GM18868 (cell line): ENCODE measurements around the gene CHKA.

Experiments used
- ATAC-seq: cut with Tn5 transposase; IDR thresholded peaks from one replicate; pipeline ENCODE4 v1.9.1; 2021; ENCODE audit warnings: mild to moderate bottlenecking, moderate library complexity; ENCODE audit not compliant: unreplicated experiment

CHKA gene

DNA sequence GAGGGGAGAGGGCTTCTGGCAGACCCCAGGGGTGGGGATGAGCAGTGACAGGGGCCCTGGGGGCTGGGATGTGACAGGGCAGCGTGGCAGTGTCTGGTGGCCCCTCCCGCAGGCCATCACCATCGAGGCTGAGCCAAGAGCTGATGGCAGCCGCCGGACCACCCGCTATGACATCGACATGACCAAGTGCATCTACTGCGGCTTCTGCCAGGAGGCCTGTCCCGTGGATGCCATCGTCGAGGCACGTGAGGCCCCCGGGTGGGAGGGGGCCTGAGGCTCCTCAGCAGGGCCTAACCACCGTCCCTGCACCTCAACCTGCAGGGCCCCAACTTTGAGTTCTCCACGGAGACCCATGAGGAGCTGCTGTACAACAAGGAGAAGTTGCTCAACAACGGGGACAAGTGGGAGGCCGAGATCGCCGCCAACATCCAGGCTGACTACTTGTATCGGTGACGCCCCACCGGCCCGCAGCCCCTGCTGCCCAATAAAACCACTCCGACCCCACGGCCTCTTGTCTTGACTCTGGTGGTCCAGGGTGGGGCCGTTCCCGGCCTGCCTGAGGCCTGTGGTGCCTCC, 85.0 kb downstream of the CHKA start:
- ATAC-seq = no peak

DNA sequence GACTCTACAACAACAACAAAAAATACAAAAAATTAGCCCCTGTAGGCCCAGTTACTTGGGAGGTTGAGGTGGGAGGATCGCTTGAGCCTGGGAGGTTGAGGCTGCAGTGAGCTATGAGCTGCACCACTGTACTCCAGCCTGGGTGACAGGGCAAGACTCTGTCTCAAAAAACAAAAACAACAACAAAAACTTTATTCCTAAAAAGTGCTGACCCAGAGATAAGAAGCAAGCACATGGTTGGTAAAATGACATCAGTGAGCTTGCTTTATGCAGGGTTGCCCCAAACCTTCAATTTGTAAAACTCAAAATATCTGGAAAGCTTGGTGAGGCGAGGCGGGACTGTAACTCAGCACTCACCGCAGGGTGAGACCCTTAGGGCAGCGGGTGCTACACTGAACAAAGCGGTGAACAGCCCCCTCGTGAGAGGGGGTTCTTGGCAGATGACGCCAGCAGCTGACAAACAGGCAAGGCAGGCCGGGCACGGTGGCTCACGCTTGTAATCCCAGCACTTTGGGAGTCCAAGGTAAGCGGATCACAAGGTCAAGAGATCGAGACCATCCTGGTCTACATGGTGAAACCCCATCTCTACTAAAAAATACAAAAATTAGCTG, 85.8 kb downstream of the CHKA start:
- no peak for ATAC-seq

GRCh38 chr11:68033708-68034045, 87.5 kb downstream of the CHKA start:
- no peak for ATAC-seq

DNA sequence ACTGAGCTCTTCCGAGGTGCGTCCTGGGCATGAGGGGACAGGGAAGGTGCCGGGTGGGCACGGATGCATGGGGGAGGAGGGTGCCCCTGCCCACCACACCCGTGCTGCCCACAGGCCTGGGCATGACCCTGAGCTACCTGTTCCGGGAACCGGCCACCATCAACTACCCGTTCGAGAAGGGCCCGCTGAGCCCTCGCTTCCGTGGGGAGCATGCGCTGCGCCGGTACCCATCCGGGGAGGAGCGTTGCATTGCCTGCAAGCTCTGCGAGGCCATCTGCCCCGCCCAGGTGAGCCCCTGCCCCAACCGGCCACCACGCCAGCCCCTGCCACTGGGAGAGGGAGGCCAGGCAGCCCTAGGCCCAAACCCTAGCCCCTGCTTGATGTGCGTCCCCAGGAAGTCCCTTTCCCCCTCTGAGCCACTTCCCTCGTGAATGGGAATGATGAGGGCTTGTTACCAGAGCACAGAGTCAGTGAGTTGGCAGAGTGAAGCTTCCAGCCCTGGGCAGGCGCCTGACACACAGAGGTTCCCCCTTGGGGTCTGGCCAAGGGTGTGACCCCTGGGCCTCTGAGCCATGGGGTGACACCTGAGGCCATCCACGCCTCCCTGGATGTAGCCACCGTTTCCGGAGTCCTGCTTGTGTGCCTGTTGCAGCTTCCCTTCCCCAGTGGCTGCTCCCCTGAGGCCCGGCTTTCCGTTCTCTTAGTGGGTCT, 88.0 kb downstream of the CHKA start:
- no peak for ATAC-seq

DNA sequence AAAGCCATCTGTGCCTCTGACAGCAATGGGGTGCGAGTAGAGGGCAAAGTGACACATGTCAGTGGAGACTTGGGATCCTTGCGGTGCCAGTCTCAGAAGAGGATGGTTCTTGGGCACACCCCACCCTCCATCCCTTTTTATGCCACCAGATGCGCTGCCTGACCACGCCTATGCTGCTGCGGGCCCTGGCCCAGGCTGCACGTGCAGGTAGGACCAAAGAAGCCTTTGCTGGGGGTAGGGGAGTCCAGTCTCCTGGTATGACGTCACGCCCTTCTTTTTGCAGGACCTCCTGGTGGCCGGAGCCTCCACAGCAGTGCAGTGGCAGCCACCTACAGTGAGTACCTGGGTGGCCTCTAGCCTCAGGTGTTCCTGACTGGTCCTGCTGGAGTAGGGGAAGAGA, 89.2 kb downstream of the CHKA start:
- ATAC-seq = no peak

DNA sequence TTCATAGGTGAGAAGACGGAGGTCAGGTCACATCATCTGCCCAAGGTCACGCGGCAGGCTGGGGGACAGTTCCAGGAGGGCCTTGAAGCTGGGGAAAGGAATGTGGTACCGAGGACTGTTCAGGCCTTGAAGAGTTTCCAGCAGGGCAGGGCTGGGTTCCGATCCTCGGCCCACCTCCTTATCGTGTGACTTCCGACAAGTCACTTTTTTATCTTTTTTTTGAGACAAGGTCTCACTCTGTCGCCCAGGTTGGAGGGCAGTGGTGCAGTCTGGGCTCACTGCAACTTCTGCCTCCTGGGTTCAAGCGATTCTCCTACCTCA, 90.1 kb downstream of the CHKA start:
- ATAC-seq = no peak

DNA sequence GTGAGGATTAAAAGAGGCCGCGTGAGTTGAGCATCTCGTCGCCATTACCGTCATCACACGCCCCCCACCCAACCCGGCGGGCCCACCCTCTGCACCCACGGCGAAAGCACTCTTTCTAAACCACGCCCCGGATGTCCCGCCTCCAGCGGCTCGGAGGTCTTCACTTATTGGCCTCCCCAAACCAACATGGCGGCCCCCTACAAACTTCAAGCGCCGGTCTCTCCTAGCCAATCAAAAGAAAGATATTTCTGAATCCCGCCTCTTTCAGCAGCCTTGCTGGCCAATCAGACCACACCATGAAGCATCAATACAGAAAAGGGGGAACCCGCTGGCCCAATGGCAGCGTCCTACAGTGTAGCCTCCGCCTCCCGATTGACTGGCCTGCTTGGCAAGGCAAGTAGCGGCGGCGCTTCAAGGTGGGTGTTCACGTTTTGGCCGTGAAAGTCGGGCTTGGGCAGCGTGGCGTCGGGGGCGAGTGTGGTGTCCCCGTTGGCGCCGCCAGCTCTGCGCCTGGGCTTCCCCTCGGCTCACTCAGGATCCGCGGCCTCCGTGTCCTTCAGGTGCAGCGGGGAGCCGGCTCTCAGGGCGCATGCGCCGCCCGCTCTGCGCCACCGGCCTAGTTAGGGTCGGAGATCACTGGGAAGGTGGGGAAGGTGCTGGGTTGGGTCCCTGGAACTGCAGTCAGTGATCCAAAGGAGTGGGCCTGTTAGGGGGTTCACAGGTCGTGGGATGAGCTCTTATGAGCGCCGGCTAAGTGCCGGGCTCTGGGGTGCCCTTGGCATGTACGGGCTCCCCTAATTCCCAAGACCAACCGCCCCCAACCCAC, 90.7 kb downstream of the CHKA start, which contains the start of gene NDUFS8:
Gene NDUFS8 (plus strand): TSS at position 364 of the 826 bp plus-strand sequence. CDS start 1,471 bp downstream, outside the sequence.
- ATAC-seq = peak; percentile 94

DNA sequence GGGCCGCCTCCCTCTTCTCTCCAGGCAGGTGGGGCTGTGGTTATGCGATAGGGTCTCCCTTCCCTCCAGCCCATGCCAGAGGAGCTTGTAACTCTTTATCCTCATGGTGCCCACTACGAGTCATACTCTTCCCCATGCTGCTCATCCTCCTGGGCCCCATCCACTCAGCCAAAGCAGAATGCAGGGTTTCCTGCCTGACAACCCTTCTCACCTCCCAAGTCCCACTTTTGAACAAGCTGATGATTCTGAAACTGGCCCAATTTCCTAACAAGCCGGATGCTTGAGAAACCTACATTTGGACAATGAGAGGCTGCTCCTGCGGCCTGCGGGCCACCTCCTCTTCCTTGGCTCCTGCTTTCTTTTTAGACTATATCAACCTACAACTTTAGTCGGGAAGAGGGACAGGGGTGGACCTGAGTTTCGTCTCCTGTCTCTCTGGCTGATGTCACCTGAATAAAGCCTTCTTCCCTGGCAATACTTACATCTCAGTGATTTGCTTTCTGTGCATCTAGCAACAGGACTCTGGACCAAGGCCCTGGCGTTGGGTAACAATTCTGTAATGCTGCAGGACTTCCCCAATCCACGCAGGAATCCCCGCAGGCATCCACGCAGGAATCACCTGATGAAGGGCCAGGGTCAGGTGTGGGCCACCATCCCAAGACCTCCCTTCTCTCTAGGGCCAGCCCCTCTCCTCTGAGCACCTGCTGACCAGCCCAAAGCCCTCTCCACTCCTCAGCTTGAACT, 92.2 kb downstream of the CHKA start:
- ATAC-seq = no peak

DNA sequence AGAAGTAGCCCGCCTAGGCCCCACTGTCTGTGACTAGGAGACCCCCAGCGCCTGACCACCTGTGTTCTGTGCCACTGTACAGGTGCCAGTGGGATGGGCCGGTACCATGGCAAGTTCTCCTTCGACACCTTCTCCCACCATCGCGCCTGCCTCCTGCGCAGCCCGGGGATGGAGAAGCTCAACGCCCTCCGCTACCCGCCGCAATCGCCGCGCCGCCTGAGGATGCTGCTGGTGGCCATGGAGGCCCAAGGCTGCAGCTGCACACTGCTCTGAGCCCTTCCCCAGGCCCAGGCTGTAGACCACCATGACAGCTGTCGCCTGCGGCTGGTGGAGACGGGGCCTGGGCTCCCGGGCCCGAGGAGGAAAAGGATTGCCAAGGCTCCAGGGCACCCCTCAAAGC, 93.5 kb downstream of the CHKA start:
- ATAC-seq = no peak

DNA sequence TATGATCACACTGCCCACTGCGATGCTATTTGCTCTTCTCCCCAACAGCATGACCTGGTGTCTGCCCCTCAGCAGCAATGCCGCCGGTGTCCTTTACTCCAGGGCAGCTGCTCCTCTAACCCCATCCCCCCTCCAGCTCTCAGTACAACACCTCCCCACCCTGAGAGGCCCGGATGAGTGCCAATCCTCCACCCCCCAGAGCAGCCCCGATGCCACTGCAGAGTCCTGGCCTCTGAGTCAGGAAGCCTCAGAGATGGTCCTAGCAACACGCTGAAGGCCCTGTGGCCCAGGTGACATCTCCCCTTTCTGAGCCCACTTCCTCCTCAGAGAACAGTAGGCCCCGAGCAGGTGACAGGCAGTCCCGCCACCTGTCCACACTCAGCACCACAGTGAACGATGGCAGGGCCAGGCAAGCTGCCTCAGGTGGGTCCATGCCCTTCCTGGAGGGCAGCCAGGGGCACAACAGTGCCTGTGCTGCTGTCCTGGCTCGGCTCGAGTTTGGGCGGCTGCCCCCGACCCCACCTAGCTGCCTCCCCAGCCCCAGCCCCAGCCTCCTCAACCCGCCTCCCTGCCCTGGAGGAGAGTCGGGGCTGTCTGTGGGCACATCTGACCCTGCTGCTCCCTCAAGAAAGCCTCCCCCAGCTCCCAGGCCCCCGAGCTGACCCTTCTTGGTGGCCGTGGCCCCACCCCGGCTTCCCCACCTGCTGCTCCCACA, 94.6 kb downstream of the CHKA start:
- no peak for ATAC-seq

DNA sequence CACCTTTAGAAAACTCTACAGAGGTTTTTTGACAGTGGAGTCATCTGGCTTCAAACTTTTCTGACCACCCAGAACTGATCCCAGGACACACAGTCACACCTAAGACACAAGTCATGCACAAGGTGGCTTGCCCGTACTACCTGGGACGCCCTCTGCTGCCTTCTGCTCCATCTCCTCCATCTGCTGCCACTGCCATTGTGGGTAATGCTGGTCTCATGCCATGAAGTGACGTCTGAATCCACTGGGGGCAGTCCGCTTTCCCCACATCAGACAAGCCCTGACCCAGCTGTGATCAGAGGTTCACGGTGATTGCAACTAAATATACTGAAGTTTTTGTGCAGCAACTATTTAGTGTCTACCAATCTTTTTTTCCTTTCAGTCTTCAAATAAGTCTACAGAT, 96.1 kb downstream of the CHKA start:
- no peak for ATAC-seq

GRCh38 chr11:68024508-68024907, 96.7 kb downstream of the CHKA start:
- ATAC-seq = no peak

DNA sequence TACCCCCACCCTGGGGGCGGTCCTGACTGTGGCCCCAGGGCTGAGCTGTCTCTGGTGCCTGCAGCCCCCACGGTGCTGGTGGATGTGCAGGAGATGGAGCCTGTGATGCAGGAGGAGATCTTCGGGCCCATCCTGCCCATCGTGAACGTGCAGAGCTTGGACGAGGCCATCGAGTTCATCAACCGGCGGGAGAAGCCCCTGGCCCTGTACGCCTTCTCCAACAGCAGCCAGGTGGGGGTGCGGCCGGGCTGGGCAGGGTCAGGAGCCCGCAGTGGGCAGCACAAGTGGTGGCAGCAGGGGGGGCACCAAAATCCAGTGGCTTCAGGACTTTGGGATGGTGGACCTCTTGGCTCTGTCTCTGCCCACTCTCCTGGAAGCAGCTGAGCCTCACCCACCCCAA, 98.7 kb downstream of the CHKA start:
- no peak for ATAC-seq

- ATAC-seq = no peak
Measured at GRCh38 chr11:68021167-68021787, 99.9 kb downstream of the CHKA start.

DNA sequence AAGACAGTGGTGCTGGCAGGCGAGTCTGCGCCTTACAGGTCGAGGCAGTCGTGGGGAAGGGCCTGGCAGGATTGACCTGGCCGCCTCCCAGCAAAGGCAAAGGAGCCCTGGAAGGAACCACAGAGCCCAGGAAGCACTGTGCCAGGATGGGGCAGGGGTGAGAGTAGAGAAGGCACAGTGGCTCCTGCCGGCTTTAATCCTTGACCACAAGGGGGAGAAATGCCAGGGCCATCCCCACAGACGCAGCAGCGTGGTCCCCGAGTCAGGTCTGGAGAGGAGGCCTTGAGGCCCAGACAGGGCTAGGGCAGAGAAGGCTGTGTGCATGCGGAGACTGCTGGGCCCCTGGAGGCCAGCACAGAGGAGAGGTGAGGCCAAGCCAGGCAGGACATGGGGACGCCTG, 100.6 kb downstream of the CHKA start:
- ATAC-seq = no peak

DNA sequence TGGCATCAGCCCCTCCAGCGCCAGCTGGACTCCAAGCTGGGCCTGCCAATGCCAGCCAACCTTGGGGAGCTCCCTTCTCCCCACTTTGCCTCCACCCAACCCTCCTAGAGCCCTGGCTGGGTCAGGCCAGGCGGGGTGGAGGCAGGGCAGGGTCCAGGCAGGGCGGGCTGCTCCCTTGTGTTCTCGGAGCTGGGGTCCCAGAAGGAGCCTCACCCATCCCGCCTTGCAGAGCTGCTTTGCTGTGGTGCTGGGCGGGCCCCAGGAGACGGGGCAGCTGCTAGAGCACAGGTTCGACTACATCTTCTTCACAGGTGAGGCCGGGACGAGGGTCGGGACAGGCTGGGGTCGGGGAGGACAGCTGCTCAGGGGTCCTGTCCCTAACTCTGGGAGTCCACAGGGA, 101.7 kb downstream of the CHKA start:
- no peak for ATAC-seq

- no peak for ATAC-seq
Measured at GRCh38 chr11:68018730-68019190, 102.4 kb downstream of the CHKA start.

DNA sequence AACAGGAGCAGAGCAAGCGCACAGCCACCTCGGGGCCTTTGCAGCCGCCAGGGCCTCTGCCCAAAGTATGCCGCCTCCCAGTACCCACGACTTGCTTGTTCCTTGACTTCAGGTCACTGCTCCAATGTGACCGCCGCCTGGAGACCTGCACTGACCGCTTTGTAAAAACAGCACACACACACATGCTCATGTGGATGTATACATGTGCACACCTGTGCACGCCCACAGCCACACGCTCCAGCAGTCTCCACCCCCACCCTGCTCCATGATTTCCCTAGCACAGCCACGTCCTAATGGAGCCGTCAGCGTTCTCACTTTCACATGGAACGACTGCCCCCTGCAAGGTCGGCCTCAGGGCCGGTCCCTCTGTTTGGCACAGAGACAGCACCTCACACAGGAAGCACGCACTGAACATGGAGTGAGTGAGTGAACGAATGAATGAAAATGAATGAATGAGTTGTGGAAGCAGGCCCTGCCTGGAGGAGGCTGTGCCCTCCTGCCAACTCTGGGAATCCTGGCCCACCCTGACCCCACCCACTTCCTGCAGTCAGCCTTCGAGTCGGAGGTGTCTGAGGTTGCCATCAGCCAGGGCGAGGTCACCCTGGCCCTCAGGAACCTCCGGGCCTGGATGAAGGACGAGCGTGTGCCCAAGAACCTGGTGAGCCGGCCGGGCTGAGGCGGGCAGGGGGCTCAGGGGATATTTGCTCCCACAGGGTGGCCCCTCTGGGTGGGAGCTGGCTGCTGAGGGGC, 103.0 kb downstream of the CHKA start:
- no peak for ATAC-seq
